Stimulated activated CD4-positive, alpha-beta T cell treated with anti-CD3 and anti-CD28 coated beads, Interleukin-2, amount 100 ng/mL, for 24 hours (primary cell): ENCODE data around the gene HOXC5.
"Not testable (repeated sequence)": the region's sequence is repeated elsewhere in the genome, so short reads cannot be mapped to it uniquely, and the experiment has no call there.

Source experiments
- DNase-seq, 2 donors: peaks; one replicate each; pipeline ENCODE4 v3.0.0-alpha.2; 2020

HOXC5 gene

DNA sequence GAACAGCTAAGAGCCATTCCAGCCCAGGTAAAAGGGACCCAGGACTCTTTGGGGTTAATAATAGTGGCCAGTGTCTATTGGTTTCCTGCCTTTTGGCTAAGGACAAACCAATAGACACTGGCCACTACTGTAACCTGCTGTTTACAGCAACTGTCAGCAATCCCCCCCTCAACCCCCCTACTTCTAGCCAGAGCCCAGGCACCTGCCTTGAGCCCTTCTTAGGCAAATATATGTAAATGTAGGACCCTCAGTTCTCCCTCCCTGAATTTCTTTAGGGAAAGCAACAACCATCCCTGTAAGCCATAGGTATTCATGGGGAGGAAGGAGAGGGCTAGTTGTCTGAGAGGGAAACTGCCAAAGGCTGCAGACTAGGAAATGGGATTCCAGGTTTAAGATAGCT, 43.1 kb downstream of the HOXC5 start:
- no peak for DNase-seq

DNA sequence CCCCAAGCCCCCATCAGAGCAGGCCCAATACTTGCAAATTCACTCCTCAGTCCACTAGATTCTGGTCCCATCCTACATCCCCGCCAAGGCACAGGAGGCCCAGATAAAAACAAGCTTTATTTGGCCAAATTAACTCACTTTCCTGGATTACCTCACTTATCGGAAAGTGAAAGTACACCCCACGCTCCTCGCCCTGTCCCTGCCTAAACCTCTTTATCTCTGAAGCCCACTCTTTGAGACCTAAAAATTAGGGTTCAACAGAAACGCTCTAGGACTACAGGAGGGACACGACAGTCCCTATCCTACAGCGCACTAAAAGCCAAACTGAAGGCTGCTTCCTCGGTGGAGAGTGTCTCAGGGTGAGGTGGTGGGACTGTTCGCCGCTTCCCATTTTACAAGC, 45.0 kb downstream of the HOXC5 start:
- DNase-seq, result not testable (repeated sequence)

DNA sequence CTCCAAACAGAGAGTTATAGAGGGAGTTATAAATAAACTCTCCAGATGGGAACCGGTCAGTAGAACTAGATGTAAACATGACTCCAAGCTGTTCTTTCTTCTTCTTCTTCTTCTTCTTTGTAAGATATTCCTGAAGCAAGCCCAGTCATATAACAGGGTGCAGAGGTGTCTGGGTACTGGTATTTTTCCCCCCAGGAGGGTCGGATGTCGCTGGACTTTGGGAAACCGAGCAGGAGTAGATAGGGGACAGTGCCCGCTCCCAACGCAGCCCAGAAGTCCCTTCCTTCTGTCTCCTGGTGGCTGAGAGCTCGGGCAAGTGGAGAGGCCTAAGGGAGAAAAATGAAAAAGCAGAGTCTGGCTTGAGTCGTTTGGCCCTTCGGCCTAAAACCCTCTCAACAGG, 46.3 kb downstream of the HOXC5 start:
- not testable (repeated sequence) for DNase-seq

DNA sequence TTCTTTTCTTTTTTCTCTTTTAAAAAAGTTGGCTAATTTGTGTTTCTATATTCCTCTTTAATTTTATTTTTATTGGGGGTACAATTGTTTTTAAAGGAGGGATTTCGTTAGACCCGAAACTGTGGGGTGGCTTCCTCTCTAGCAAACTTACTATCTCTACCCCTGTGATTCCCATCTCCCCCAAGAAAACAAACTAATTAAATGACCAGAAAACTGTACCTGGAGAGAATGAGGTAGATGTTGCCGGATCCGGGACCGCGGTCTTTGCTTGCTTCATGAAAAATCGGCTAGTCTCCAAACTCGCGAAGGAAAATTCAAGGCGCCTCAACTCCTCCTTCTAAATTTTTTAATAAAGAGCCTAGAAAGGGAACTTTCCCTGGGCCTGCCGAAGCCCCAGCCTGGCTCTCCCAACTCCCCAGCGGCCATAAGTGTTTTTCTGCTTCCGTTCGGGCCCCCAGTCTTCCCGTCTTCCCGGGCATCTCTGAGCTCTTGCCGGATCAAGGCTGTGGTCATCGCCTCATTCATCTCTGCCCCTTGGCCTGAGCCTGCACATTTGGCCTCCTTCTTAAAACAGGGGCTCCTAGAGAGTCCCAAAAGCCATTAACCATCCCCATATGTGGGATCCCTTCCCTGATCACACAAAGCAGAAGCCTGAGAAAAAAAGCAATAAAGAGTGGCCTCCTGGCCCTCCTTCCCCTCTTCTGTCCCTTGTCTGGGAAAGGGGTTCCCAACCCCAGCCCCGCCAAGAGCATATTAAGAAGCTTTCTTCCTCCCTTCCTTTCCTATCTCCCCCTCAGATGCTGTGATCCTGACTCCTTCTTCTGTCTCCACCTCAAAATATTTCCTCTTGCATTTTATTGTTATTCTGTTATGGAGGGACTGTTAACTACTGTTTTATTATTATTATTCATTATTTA, 47.4 kb downstream of the HOXC5 start:
- DNase-seq, result not testable (repeated sequence)

DNA sequence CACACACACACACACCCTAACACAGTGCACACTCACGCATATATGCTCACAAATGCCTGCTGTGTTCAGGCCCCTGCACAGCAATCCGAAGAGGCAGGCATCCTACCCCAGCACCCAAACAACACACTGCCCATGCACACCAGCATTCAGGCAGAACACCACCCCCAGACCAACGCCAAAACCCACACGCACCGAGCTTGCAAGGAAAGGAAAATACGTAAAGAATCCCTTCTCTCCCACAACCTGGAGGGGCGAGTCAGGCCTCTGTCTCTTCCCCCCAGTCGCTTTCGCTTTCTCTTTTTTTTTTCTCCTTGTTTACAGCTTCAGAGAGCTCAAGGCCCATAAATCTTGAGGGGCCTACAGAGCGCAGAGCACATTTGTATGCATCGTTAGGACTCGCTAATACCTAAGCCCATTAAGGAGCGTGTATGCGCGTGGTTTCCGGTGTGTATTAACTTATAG, 48.2 kb downstream of the HOXC5 start:
- peak; percentile 12 to 19 for DNase-seq

DNA sequence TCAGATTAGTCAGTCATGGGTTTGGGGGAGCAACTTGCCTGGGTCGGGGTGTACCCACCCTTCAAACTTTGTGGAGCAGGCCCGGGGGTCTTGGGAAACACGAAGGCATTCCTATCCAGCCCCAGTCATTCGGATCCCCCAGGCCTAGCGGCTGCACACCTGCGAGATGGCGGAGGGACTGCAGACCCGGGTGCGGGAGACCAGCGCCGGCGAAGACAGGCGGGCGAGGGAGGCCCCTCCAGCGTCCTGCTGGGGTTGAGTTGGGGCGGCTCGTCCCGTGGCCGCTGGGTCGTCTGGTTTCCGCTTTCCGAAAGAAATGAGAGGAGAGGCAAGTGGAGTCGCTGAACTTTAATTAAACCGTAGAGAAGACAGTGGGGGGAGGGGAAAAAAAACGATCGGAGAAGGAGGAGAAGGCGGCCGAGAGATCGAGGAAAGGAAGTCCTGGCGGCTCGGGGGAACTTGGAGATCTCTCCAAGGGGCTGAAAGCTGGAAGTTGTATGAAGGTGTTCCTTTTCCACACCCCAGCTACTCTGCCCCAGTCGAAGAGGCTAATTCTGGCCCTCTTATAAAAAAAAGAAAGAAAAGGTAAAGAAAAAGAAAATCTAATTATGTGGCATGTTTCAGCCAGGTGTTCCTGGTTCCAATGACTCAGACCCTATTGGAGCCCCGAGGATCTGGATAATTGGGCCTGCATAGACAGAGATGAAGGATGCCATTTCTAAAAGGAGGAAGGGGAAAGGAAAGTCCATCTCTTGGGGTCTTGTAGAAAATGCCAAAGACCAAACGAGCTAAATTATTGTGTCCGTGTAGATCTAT, 48.9 kb downstream of the HOXC5 start:
- peak; percentile 20 to 22 for DNase-seq

GRCh38 chr12:54082397-54082892, 49.6 kb downstream of the HOXC5 start:
- peak; percentile 32 to 41 for DNase-seq
